Activated naive CD8-positive, alpha-beta T cell treated with anti-CD3 and anti-CD28 coated beads, Interleukin-2, amount 10 ng/mL, durations not matched to agents 7 days and 5 days (primary cell): ENCODE measurements around the gene SLC2A14. TPM values are rescaled to one million over a fixed set of nuclear protein-coding genes. Genes with fewer than 3 reads are reported as not detected.
"Not testable (repeated sequence)": the region's sequence is repeated elsewhere in the genome, so short reads cannot be mapped to it uniquely, and the experiment has no call there.

ENCODE experiments used
- ATAC-seq: fragments of 150-1000 bp; cut with Tn5 transposase; one replicate; pipeline ENCODE4 v1.10.0; 2021; ENCODE audit warnings: low read depth, moderate library complexity
- POLR2A ChIA-PET: fragments of 350-600 bp; sonication (Branson Sonifier 250); formaldehyde crosslinking; loops from one replicate; lab custom pipeline; 2021; ENCODE audit warnings: antibody characterized with exemption; lab: Charles Lee
- DNase-seq: peaks from one replicate; pipeline ENCODE4 v3.0.0; 2021
- H3K27ac Mint-ChIP-seq: one replicate; pipeline ENCODE4 v1.8.0; 2022; ENCODE audit warnings: mild to moderate bottlenecking, mixed read lengths
- H3K27me3 Mint-ChIP-seq: one replicate; pipeline ENCODE4 v1.8.0; 2022; ENCODE audit warnings: mild to moderate bottlenecking, moderate library complexity, mixed read lengths
- H3K36me3 Mint-ChIP-seq: one replicate; pipeline ENCODE4 v1.8.0; 2021; ENCODE audit warnings: mild to moderate bottlenecking, mixed read lengths
- H3K4me1 Mint-ChIP-seq: one replicate; pipeline ENCODE4 v1.8.0; 2021; ENCODE audit warnings: mixed read lengths
- H3K4me3 Mint-ChIP-seq: one replicate; pipeline ENCODE4 v1.8.0; 2022; ENCODE audit warnings: mild to moderate bottlenecking, moderate library complexity, mixed read lengths
- H3K9me3 Mint-ChIP-seq: one replicate; pipeline ENCODE4 v1.8.0; 2021; ENCODE audit warnings: mixed read lengths
- total RNA-seq, 2 experiments: library from RNA; stranded (reverse); gene quantifications; one replicate each; pipeline ENCODE4 v1.2.3, GENCODE V29; 2021

SLC2A14 gene
- total RNA-seq, 2 experiments from 2014 or later: 0.11 TPM; not detected in 1

DNA sequence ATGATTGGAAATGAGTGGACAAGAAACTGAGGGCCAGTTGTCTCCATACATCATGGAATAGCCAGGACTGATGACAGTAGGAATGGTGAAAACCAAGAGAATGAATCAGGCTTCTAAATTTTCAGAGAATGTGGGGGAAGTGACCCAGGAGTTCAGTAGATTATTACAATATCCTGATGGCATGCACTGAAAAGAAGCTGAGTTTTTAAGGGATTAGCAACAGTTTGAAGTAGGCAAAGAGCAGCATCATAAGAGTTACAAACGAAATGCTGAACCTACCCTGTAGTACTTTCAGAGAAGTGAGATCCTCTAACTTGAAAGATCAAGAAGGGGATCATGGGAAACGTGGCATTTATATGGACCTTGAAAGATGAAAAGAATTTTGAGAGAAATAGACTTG, 13.2 kb downstream of the SLC2A14 start:
- POLR2A ChIA-PET: interaction anchor here (1.1 kb wide), 1 partner anchor 59 kb away, joined by 3 read pairs; no protein-coding TSS in a partner anchor
- DNase-seq (no peak), ATAC-seq (no peak)
- Mint-ChIP-seq H3K27me3 (peaks cover 9% of the 10 kb centered on the region), H3K9me3 (no peaks in the 10 kb centered on the region), H3K36me3 (no peaks in the 10 kb centered on the region), H3K4me3 (no peak overlapping the region), H3K4me1 (peaks cover 12% of the 10 kb centered on the region), H3K27ac (no peak overlapping the region)

DNA sequence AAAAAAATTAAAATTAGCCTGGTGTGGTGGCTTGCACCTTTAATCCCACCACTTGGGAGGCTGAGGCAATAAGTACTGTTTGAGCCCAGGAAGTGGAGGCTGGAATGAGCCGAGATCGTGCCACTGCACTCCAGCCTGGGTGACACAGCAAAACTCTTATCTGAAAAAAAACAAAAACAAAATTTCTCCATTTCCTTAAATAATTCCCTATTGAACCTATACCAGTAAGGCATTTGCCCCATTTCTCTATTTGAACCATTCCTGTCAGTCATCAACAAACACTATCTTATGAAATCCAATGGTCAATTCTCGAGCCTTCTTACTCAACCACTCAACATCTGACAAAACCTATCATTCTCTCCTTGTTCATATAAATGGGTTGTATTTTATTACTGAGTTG, 14.7 kb downstream of the SLC2A14 start:
- Mint-ChIP-seq H3K4me3 (no peak overlapping the region), H3K4me1 (peaks cover 6% of the 10 kb centered on the region), H3K27ac (no peak overlapping the region), H3K9me3 (no peaks in the 10 kb centered on the region), H3K27me3 (peaks cover 17% of the 10 kb centered on the region), H3K36me3 (no peaks in the 10 kb centered on the region)
- ATAC-seq: no peak
- no peak for DNase-seq
- POLR2A ChIA-PET: no interaction called here

DNA sequence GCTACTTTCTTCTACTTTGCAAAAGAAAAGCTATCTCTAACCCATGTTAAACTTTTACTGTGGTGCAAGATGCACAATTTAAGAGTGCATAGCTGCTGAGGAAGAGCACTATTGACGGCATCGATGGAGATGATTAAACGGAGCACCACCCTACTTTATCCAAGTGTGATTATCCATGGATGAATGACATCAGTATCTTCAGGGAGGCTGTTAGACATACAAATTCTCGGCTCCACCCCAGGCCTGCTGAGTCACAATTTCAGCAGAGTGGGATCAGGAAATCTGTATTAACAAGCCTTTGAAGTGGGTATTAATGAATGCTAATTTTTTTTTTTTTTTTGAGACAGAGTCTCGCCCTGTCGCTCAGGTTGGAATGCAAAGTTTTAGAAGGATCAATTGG, 16.2 kb downstream of the SLC2A14 start:
- peaks cover 2% of the 10 kb centered on the region for H3K4me1 Mint-ChIP-seq
- no peaks in the 10 kb centered on the region for H3K9me3 Mint-ChIP-seq
- H3K4me3 Mint-ChIP-seq: no peak overlapping the region
- no peak overlapping the region for H3K27ac Mint-ChIP-seq
- POLR2A ChIA-PET: no interaction called here
- DNase-seq: no peak
- H3K27me3 Mint-ChIP-seq: peaks cover 29% of the 10 kb centered on the region
- ATAC-seq: no peak
- no peaks in the 10 kb centered on the region for H3K36me3 Mint-ChIP-seq

DNA sequence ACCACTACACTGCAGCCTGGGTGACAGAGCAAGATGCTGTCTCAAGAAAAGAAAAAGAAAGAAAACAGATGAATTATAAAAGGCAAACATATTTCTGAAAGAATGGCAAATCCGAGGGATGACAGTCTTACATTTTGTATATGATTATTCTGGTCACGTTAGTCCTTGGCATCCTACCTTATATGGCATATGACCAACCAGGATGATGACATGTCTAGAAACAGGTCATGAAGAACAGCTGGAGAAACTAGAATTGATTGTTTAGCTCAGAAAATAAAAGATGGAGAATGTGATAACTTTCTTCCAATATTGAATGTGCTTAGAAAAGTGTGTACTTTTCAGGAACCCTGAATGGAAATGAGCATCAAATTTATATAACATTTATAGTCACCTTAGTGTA, 19.2 kb downstream of the SLC2A14 start:
- no peaks in the 10 kb centered on the region for H3K36me3 Mint-ChIP-seq
- no peak overlapping the region for H3K27ac Mint-ChIP-seq
- ATAC-seq: no peak
- H3K4me1 Mint-ChIP-seq: no peaks in the 10 kb centered on the region
- POLR2A ChIA-PET: no interaction called here
- no peak overlapping the region for H3K4me3 Mint-ChIP-seq
- peaks cover 38% of the 10 kb centered on the region for H3K27me3 Mint-ChIP-seq
- H3K9me3 Mint-ChIP-seq: peaks cover 1% of the 10 kb centered on the region
- no peak for DNase-seq

- not testable (repeated sequence) for H3K4me3 Mint-ChIP-seq, H3K4me1 Mint-ChIP-seq
- H3K27me3 Mint-ChIP-seq: peaks cover 43% of the 10 kb centered on the region
Measured at GRCh38 chr12:7851622-7852081, 21.1 kb downstream of the SLC2A14 start.

DNA sequence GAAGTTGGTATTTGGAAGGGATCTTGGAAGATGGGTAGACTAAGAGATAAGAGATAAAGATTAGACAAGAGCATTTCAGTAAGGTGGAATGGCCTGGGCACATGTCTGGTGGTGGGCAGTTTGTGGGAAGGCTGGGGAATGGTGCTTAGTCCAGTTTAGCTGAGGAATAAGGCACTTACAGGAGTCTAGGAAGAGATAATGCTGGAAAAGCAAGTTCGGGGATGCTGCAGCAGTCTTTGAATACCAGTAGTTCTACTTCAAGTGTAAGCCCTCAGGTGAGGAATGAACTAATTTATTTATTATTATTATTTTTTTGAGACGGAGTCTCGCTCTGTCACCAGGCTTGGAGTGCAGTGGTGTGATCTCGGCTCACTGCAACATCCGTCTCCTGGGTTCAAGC, 22.6 kb downstream of the SLC2A14 start:
- H3K27ac Mint-ChIP-seq, H3K4me3 Mint-ChIP-seq, ATAC-seq, DNase-seq, H3K9me3 Mint-ChIP-seq, H3K4me1 Mint-ChIP-seq, H3K36me3 Mint-ChIP-seq, POLR2A ChIA-PET: not testable (repeated sequence)
- H3K27me3 Mint-ChIP-seq: peaks cover 41% of the 10 kb centered on the region

More at GRCh38 chr12:7851622-7852081, 21.1 kb downstream of the SLC2A14 start:
- H3K36me3 Mint-ChIP-seq, DNase-seq, H3K27ac Mint-ChIP-seq, H3K9me3 Mint-ChIP-seq, ATAC-seq, POLR2A ChIA-PET: not testable (repeated sequence)

DNA sequence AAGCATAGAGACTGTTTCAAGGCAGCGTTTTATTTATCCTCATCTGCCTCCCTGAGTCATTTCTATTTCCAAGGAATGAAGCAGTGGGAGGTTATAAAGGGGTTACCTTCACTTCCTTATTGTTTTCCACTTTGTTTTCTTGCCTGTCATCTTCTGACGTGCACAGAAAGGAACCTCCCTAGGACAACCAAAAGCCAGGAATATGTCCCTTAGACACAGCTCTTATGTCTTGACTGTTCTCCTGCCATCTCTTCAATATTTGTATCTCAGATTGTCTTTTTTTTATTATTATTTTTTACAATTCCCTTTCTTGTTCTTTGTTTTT, 24.7 kb downstream of the SLC2A14 start:
- DNase-seq, H3K27ac Mint-ChIP-seq, ATAC-seq, H3K4me3 Mint-ChIP-seq, H3K9me3 Mint-ChIP-seq, POLR2A ChIA-PET, H3K36me3 Mint-ChIP-seq, H3K4me1 Mint-ChIP-seq: not testable (repeated sequence)
- H3K27me3 Mint-ChIP-seq: peaks cover 36% of the 10 kb centered on the region

- DNase-seq, H3K4me3 Mint-ChIP-seq, H3K36me3 Mint-ChIP-seq, POLR2A ChIA-PET, H3K9me3 Mint-ChIP-seq, ATAC-seq, H3K4me1 Mint-ChIP-seq, H3K27ac Mint-ChIP-seq: not testable (repeated sequence)
- peaks cover 33% of the 10 kb centered on the region for H3K27me3 Mint-ChIP-seq
Measured at GRCh38 chr12:7847226-7848097, 25.3 kb downstream of the SLC2A14 start.

DNA sequence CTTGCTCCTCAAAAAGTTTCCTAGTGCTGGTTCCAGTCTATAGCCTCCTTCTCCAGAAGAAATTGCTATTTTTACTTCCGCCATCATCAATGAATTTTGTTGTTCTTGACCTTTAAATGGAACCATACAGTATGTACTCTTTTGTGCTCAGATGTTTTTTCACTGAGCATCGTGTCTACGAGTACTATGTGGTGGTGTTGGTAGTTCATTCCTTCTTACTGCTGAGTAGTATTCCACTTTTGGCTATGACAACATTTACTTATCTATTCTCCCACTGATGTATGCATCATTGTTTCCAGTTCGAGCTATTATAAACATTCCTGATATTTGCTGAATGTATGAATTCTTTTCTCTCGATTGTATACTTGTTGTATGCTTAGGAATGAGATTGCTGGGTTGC, 28.6 kb downstream of the SLC2A14 start:
- POLR2A ChIA-PET: no interaction called here
- Mint-ChIP-seq H3K36me3 (peaks cover 3% of the 10 kb centered on the region), H3K4me1 (peaks cover 7% of the 10 kb centered on the region), H3K4me3 (no peak overlapping the region), H3K27ac (no peak overlapping the region), H3K27me3 (peaks cover 21% of the 10 kb centered on the region), H3K9me3 (no peaks in the 10 kb centered on the region)
- no peak for ATAC-seq
- DNase-seq: no peak

DNA sequence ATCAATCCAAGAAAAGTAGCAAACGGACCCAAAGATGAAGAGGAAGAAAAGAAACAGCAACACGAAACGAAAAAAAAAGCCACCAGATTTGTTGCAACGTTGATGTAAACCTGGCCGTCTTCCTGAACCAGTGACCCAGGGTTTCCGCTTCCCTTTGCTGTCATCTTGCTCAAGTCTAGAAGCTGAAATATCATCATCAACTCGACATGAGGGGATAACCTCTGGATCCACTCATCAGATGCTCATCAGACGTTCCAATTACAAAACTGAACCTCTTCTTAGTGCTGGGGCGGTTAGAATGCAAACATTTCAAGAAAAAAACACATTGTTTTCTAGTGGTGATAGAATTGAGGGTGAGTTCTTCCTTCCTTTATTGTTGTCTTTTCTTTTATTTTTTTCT, 29.1 kb downstream of the SLC2A14 start:
- H3K9me3 Mint-ChIP-seq, DNase-seq, H3K4me1 Mint-ChIP-seq, POLR2A ChIA-PET, H3K36me3 Mint-ChIP-seq: not testable (repeated sequence)
- Mint-ChIP-seq H3K27me3 (peaks cover 21% of the 10 kb centered on the region), H3K27ac (peak overlapping the region; percentile 75), H3K4me3 (peak overlapping the region; percentile 60)
- ATAC-seq: peak; percentile 90

DNA sequence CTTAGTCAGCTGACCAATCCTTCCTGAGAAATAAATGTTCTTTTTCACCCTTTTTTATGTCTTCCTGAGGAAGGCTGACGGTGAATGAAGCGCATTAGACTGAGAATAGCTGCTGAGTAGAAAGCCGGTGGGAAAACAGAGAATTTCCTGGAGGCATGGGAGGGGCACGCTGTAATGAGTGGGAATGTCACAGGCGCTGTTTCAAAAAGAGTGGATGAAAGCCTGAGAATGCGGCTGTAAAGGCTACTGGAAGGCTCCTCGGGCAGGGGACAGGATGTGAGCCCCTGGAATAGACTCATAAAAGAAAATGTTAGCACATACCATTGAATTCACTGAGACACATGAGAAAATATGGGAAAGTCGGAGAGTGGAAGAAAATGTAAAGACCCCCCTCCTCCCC, 29.6 kb downstream of the SLC2A14 start:
- Mint-ChIP-seq H3K27ac (peak overlapping the region; percentile 79), H3K27me3 (peaks cover 17% of the 10 kb centered on the region), H3K4me3 (peak overlapping the region; percentile 48)
- peak; percentile 37 for ATAC-seq
- H3K4me1 Mint-ChIP-seq, H3K36me3 Mint-ChIP-seq, POLR2A ChIA-PET, H3K9me3 Mint-ChIP-seq, DNase-seq: not testable (repeated sequence)

DNA sequence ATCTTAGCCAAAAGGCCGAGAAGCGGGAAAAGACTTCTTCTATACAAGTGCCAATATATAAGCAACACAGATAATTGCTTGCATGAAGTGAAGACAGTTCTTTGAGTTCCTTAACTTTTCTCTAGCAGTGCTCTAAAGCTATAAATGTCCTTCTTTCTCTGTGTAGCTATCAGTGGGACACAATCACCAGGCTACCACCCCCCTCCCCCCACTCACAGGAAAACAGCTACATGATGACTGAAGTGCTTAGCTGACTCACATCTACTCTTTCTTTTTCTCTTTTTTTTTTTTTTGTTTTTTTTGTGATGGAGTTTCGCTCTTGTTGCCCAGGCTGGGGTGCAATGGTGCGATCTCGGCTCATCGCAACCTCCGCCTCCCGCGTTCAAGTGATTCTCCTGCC, 30.3 kb downstream of the SLC2A14 start:
- POLR2A ChIA-PET, H3K4me1 Mint-ChIP-seq, H3K27ac Mint-ChIP-seq, H3K36me3 Mint-ChIP-seq, H3K4me3 Mint-ChIP-seq, ATAC-seq, DNase-seq, H3K9me3 Mint-ChIP-seq: not testable (repeated sequence)
- peaks cover 16% of the 10 kb centered on the region for H3K27me3 Mint-ChIP-seq

GRCh38 chr12:7839848-7840247, 32.9 kb downstream of the SLC2A14 start:
- H3K27ac Mint-ChIP-seq, H3K9me3 Mint-ChIP-seq, H3K4me1 Mint-ChIP-seq, H3K36me3 Mint-ChIP-seq, H3K4me3 Mint-ChIP-seq, POLR2A ChIA-PET, ATAC-seq, DNase-seq: not testable (repeated sequence)
- peaks cover 17% of the 10 kb centered on the region for H3K27me3 Mint-ChIP-seq

GRCh38 chr12:7839226-7839625, 33.5 kb downstream of the SLC2A14 start:
- H3K27ac Mint-ChIP-seq, POLR2A ChIA-PET, H3K9me3 Mint-ChIP-seq: not testable (repeated sequence)

More at GRCh38 chr12:7839226-7839625, 33.5 kb downstream of the SLC2A14 start:
- not testable (repeated sequence) for H3K4me1 Mint-ChIP-seq, H3K4me3 Mint-ChIP-seq, DNase-seq, H3K36me3 Mint-ChIP-seq, ATAC-seq
- H3K27me3 Mint-ChIP-seq: peaks cover 16% of the 10 kb centered on the region
